Psoas muscle (tissue), 8 donors: ENCODE data around the gene BANP. TPM values are rescaled to one million over a fixed set of nuclear protein-coding genes. Genes with fewer than 3 reads are reported as not detected.
A peak's percentile ranks its signal among the peaks of the same experiment; 100 is the strongest.
"Not testable (repeated sequence)": the region's sequence is repeated elsewhere in the genome, so short reads cannot be mapped to it uniquely, and the experiment has no call there.

Experiments used
- ATAC-seq, 4 donors: fragments of 200-7000 bp; cut with Tn5 transposase; one replicate each; pipeline ENCODE4 v1.9.1; 2020; ENCODE audit warnings: moderate library complexity in 3 of 4, mild to moderate bottlenecking in 2 of 4
- DNase-seq, 2 donors: peaks; one replicate each; pipeline ENCODE4 v3.0.0-alpha.2; 2020
- H3K27ac ChIP-seq: fragments of 200-600 bp; one replicate; pipeline ENCODE4 v1.8.0; 2022
- H3K27me3 ChIP-seq, 3 donors: fragments of 200-600 bp in 1 of 3; one replicate each; pipeline versions ENCODE4 v1.6.1 to v1.8.0; 2013 to 2022; ENCODE audit warnings: low read length in 2 of 3, mild to moderate bottlenecking in 2 of 3, moderate library complexity in 1 of 3; ENCODE audit not compliant: insufficient read depth in 3 of 3
- H3K36me3 ChIP-seq, 2 donors: fragments of 200-600 bp in 1 of 2; one replicate each; pipeline versions ENCODE4 v1.6.1 to v1.8.0; 2013 to 2022; ENCODE audit warnings: low read depth in 1 of 2, mild to moderate bottlenecking in 1 of 2, moderate library complexity in 1 of 2; ENCODE audit not compliant: insufficient read depth in 1 of 2
- H3K4me1 ChIP-seq: fragments of 200-600 bp; one replicate; pipeline ENCODE4 v1.8.0; 2022
- H3K4me3 ChIP-seq: fragments of 200-600 bp; one replicate; pipeline ENCODE4 v1.8.0; 2022; ENCODE audit warnings: mild to moderate bottlenecking
- H3K9me3 ChIP-seq: fragments of 200-600 bp; one replicate; pipeline ENCODE4 v1.8.0; 2022
- WGBS, 3 donors: extraction: QIAGEN DNeasy Blood & Tissue Kit; methylation state at CpG; one replicate each; pipeline versions ENCODE4 v1.1.6 to v1.1.7; 2013; 5-methylcytosine and 5-hydroxymethylcytosine counted together
- intact Hi-C, 2 donors: fragments of 100-400 bp; cut with DNase I; formaldehyde crosslinking; loops; one replicate each; pipeline versions ENCODE4 v1.11.0 to v1.14.2; 2022
- polyA plus RNA-seq, 3 donors: library from polyadenylated mRNA; stranded (reverse); fragments of 200-250 nt; gene quantifications; one replicate each; pipeline ENCODE4 v1.2.3, GENCODE V29; 2013
- total RNA-seq, 4 donors: library from RNA; stranded (reverse); fragmentation: NEBNext Ultra II Directional in 2 of 4; extraction: Animal tissue kit (Norgen Biotek cat#: 25700) in 2 of 4; gene quantifications; one replicate each; pipeline versions ENCODE4 v1.2.1 to v1.2.4, GENCODE V29; 2021 to 2023
- TF ChIP-seq, protein P1 (sequence below): fragments of 200-600 bp; IDR thresholded peaks from one replicate; pipeline ENCODE4 v1.8.0; 2022; ENCODE audit warnings: antibody characterized with exemption
- donor health status: healthy with polysubstance abuse.
- donor health status: DM: no; HTN: no; CAD: no; lungs with moderate emphysema.
- donor health status: Bipolar disorder and iron deficiency.
- donor health status: healthy.
- donor health status: DM: yes; HTN: yes; CAD: no.
- donor health status: DM: no; HTN: no; CAD: no.
- donor health status: DM: no; HTN: no; CAD: no.
- donor health status: DM: yes; HTN: yes; CAD: no.

Gene BANP
- total and polyA plus RNA-seq, 7 donors = 7.7 to 15.3 (median 14.2) TPM

DNA sequence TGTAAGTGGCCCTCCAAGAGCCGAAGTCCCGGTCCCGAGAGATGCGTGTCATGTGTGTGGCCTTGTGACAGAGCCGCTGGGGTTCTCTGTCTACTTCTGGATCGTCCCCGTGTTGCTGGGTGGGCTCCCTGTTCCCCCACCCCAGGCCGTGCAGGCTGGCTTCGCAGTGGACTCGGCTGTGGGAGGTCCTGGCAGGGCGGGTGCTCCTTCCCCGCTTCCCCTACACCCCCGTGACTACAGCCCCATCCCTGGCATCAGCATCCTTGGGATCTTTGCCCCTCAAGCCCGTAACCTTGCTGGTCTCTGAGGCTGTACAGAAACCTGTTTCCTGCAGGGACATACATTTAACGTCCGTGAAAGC, 136.3 kb downstream of the BANP start:
- H3K4me3 ChIP-seq = no peak overlapping the region

GRCh38 chr16:88088161-88088581, 136.9 kb downstream of the BANP start:
- Histone ChIP-seq H3K4me1 (peaks cover 6% of the 10 kb centered on the region), H3K4me3 (no peak overlapping the region), H3K27me3 (peaks cover 0 to 12% (median 6%) of the 10 kb centered on the region in 3 donors), H3K36me3 (no peaks in the 10 kb centered on the region), H3K9me3 (no peaks in the 10 kb centered on the region), H3K27ac (no peak overlapping the region)
- no peak for ATAC-seq
- TF ChIP-seq, protein P1, sequence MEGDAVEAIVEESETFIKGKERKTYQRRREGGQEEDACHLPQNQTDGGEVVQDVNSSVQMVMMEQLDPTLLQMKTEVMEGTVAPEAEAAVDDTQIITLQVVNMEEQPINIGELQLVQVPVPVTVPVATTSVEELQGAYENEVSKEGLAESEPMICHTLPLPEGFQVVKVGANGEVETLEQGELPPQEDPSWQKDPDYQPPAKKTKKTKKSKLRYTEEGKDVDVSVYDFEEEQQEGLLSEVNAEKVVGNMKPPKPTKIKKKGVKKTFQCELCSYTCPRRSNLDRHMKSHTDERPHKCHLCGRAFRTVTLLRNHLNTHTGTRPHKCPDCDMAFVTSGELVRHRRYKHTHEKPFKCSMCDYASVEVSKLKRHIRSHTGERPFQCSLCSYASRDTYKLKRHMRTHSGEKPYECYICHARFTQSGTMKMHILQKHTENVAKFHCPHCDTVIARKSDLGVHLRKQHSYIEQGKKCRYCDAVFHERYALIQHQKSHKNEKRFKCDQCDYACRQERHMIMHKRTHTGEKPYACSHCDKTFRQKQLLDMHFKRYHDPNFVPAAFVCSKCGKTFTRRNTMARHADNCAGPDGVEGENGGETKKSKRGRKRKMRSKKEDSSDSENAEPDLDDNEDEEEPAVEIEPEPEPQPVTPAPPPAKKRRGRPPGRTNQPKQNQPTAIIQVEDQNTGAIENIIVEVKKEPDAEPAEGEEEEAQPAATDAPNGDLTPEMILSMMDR = no peak
- intact Hi-C loops = no loop called here
- DNase-seq = peak in 1 of 2 donors; percentile 58
- WGBS, 3 donors = 56 to 66% (median 63%) methylated on average over 20 of the region's 20 CpGs

More for the DNA sequence above, 136.3 kb downstream of the BANP start:
- Histone ChIP-seq H3K9me3 (no peaks in the 10 kb centered on the region), H3K27me3 (peaks cover 0 to 8% (median 6%) of the 10 kb centered on the region in 3 donors), H3K36me3 (peaks cover 0 to 5% of the 10 kb centered on the region in 2 donors), H3K27ac (no peak overlapping the region), H3K4me1 (peaks cover 6% of the 10 kb centered on the region)
- intact Hi-C loops = no loop called here
- 64 to 78% (median 69%) methylated on average over 16 of the region's 16 CpGs for WGBS, 3 donors
- ATAC-seq (no peak), DNase-seq (no peak)
- TF ChIP-seq, protein P1 = no peak

GRCh38 chr16:88088611-88089010, 137.4 kb downstream of the BANP start:
- H3K27me3 ChIP-seq = peaks cover 0 to 12% (median 6%) of the 10 kb centered on the region in 3 donors
- H3K4me1 ChIP-seq, H3K36me3 ChIP-seq, H3K4me3 ChIP-seq, DNase-seq, intact Hi-C loops, H3K9me3 ChIP-seq, ATAC-seq, H3K27ac ChIP-seq: not testable (repeated sequence)
- WGBS, 3 donors = 54 to 59% (median 58%) methylated on average over 8 to 10 of the region's 10 CpGs

DNA sequence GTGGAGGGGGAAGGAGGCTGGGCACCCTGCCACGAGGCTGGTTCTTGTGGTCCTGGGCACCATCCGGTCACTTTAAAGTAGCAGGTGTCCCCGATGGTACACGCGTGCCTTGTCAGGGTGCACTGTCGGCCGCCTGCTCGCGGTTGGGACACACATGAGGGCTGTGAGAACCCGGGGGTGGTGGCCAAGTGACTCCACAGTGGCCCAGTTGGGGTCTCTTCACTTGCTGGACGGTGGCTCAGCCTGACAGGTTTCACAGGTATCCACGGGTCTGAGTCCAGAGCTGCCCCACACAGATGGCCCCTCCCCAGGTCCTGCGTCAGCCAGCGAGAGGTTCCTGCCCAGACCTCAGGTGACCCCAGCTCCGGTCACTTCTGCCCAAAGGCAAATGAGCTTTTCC, 137.8 kb downstream of the BANP start:
- H3K4me3 ChIP-seq, H3K27ac ChIP-seq, H3K4me1 ChIP-seq, intact Hi-C loops, H3K36me3 ChIP-seq, H3K9me3 ChIP-seq, DNase-seq: not testable (repeated sequence)
- 39 to 64% (median 39%) methylated on average over 14 to 15 of the region's 15 CpGs for WGBS, 3 donors
- H3K27me3 ChIP-seq = peaks cover 0 to 12% (median 6%) of the 10 kb centered on the region in 3 donors
- peak in 2 of 4 donors; percentile 15 to 33 for ATAC-seq

DNA sequence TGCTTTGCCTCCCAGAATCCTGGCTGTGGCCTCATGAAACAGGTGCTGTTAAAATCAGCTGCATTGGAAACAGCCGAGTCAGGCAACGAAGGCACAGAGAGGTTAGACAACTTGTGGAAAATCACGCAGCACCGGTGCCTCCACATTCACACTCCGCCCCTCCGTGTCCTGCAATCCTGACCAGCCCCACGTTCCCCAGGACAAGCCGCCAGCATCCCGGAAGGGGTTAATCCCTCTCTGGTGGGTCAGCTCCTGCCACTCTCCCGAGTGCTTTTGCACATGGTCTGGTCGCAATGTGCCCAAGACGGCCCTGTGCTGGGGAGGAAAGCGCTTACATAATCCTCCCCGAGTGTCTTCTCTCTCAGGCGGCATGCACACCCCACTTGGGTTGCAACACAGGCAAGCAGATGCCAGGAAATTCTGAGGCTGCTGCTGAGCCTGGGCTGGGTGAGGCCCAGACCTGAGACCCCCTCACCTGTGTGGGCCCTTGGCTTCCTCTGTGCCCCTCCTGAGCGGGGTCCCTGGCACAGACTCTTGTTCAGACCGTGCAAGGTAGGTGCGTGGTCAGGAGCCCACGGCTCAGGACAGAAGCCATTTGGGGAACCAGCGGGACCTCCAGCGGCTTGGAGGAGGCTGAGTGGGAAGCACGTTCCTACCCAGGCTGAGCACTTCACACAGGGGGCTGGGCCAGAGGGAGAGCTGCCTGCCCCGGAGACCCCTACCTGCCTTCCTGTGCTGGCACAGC, 138.6 kb downstream of the BANP start:
- ATAC-seq (peak; percentile 11 to 56 (median 49)), DNase-seq (peak; percentile 56 to 68)
- WGBS, 3 donors = 36 to 56% (median 41%) methylated on average over 22 to 23 of the region's 23 CpGs
- H3K4me1 ChIP-seq, intact Hi-C loops, H3K4me3 ChIP-seq, H3K36me3 ChIP-seq, H3K27ac ChIP-seq, H3K9me3 ChIP-seq: not testable (repeated sequence)
- peaks cover 0 to 12% (median 6%) of the 10 kb centered on the region in 3 donors for H3K27me3 ChIP-seq

DNA sequence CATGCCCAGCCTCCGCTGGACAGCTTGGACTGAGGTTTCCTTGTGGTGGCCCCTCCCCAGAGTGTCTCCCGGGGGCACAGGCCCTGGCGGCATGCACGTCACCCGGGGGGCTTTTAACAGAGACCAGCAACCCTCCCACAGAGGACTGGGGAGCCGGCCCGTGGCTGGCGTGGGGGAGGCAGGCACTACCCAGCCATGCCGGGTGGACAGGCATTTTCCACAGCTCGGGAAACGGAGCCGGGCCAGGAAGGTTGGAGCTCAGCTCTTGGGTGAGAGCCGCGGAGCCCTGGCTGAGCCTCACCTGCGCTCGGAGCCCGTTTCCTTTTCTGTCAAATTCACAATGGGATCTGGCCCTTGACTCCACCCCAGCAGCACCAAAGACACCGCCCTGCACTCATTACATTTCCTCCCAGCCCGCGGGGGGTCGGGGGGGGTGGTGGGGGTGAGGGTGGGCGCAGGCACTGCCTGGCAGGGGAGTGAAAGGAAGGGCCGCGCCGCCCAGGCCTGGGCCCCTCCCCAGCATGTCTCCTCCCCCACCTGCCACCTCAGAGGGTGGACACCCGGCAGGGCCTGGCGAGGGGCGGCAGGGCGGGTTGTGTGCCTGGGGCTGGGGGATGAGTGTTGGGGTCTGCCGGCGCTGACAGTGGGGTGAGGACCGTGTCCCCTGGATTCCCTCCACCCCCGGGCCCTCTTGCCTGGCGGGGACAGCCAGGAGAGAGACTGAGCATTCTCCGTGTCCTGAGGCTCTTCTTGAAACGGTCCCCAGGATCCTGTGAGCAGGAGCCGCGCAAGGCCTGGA, 139.3 kb downstream of the BANP start:
- intact Hi-C loops, H3K4me3 ChIP-seq, H3K9me3 ChIP-seq, DNase-seq, H3K27ac ChIP-seq, H3K36me3 ChIP-seq, H3K4me1 ChIP-seq: not testable (repeated sequence)
- peak in 3 of 4 donors; percentile 6 to 23 (median 12) for ATAC-seq
- 30 to 40% (median 34%) methylated on average over 30 to 38 of the region's 38 CpGs for WGBS, 3 donors
- peaks cover 0 to 16% (median 8%) of the 10 kb centered on the region in 3 donors for H3K27me3 ChIP-seq

DNA sequence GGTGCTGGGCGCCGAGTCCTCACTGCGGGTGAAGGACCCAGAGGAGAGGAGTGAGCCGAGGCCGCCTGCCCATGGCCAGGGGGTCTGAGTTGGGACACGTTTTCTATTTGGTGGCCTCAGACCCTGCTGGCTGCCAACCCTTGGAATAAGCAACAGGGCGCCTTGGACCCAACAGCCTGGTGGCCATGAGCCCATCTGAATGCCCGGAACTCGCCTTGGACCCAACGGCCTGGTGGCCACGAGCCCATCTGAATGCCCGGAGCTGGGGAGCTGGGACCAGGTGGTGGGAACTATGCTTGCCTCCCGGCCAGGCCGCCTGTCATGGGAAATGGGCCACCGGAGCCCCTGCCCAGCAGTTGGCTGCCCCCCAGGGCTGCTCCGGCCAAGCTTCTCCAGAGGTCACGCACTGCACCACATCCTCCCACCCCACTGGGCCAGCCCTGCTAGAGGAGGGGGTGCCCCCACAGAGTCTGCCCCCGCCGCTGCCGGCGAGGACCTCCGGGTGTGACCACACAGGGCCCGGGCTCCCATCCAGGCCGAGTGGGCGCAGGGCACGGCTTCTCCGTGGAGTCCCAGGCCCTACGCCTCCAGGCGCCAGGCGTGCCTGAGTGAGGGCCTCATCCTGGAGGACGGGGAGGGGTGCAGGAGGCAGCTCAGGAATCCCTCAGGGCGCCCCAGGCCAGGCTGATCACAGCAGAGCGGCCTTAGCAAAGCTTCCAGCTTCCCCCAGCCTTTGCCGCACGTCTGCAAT, 140.2 kb downstream of the BANP start:
- H3K9me3 ChIP-seq, H3K4me1 ChIP-seq, DNase-seq, intact Hi-C loops, H3K36me3 ChIP-seq, H3K27ac ChIP-seq, H3K4me3 ChIP-seq: not testable (repeated sequence)
- peak in 3 of 4 donors; percentile 25 to 50 (median 34) for ATAC-seq
- 15 to 35% (median 20%) methylated on average over 28 to 35 of the region's 35 CpGs for WGBS, 3 donors
- H3K27me3 ChIP-seq = peaks cover 0 to 17% (median 8%) of the 10 kb centered on the region in 3 donors

DNA sequence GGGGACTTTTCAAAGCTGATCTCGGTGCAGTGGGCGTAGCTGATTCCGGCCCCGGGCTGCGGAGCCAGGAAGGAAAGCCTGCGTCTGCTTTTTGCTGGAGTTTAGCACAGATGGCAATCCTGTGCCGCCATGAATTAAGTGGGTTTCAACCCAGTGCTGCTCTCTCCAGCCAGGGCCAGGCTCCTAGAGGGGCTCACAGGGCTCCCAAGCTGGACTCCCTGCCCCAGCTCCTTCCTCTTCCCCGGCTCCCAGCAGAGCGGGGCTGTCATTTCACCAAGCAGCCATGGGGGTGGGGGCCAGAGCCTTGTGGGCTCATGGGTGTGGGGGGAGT, 140.7 kb downstream of the BANP start:
- H3K27me3 ChIP-seq = peaks cover 0 to 17% (median 8%) of the 10 kb centered on the region in 3 donors
- H3K9me3 ChIP-seq, DNase-seq, ATAC-seq, H3K4me1 ChIP-seq, intact Hi-C loops, H3K4me3 ChIP-seq, H3K36me3 ChIP-seq, H3K27ac ChIP-seq: not testable (repeated sequence)
- WGBS, 3 donors = 19 to 32% (median 27%) methylated on average over 7 to 9 of the region's 9 CpGs
